GM12878 (cell line): ENCODE results near the gene DDX5. TPM values are rescaled to one million over a fixed set of nuclear protein-coding genes. Genes with fewer than 3 reads are reported as not detected.

Source experiments
- ATAC-seq: fragments of 200-7000 bp; cut with Tn5 transposase; 3 replicates; pipeline ENCODE4 v1.9.1; 2020; ENCODE audit warnings: mild to moderate bottlenecking, moderate library complexity
- BruUV-seq: library from RNA; stranded (reverse); fragments of 400-500 nt; replicated peaks from 2 replicates; lab custom pipeline; 2021; lab: Mats Ljungman, UMichigan
- CTCF ChIA-PET: fragments of 300-600 bp; sonication (Branson Sonifier 250); formaldehyde crosslinking; extraction: SDS; loops from one replicate; lab custom pipeline; 2021; ENCODE audit warnings: inconsistent platforms; lab: Yijun Ruan, JAX
- POLR2A ChIA-PET: fragments of 350-600 bp; formaldehyde crosslinking; extraction: SDS; loops from one replicate; lab custom pipeline; 2021; ENCODE audit warnings: inconsistent platforms; lab: Charles Lee
- RAD21 ChIA-PET: fragments of 300-600 bp; sonication (Branson Sonifier 250); formaldehyde crosslinking; loops from one replicate; lab custom pipeline; 2023; ENCODE audit warnings: antibody characterized with exemption; ENCODE audit not compliant: unreplicated experiment; lab: Charles Lee
- SMC1A ChIA-PET: fragments of 300-600 bp; sonication (Branson Sonifier 250); formaldehyde crosslinking; loops from one replicate; lab custom pipeline; 2023; ENCODE audit not compliant: unreplicated experiment, uncharacterized antibody; lab: Charles Lee
- DNase-seq: peaks from one replicate; pipeline ENCODE4 v3.0.0-alpha.2; 2011; ENCODE audit warnings: low read depth, low spot score
- FAIRE-seq: peaks from 3 replicates; lab custom pipeline; 2011; peaks lifted over from hg19 to GRCh38; lab: Jason Lieb, UNC
- H2AFZ ChIP-seq: 2 replicates; pipeline ENCODE4 v1.6.0; 2011; ENCODE audit warnings: low read depth, low read length, control low read depth; ENCODE audit not compliant: control insufficient read depth
- H3K27ac ChIP-seq: 2 replicates; pipeline ENCODE4 v1.5.1; 2011; ENCODE audit warnings: control low read depth; ENCODE audit not compliant: control insufficient read depth, insufficient read depth
- H3K27me3 ChIP-seq, 2 experiments: replicated peaks in 1 of 2; 2 replicates each; pipeline versions ENCODE4 v1.6.0 to v1.6.1; 2011; ENCODE audit warnings: low read length in 1 of 2; ENCODE audit not compliant: control insufficient read depth in 2 of 2, insufficient read depth in 2 of 2
- H3K36me3 ChIP-seq, 2 experiments: 2 replicates each; pipeline ENCODE4 v1.5.1; 2011; ENCODE audit warnings: low read length in 1 of 2; ENCODE audit not compliant: control insufficient read depth in 2 of 2, insufficient read depth in 2 of 2
- H3K4me1 ChIP-seq: 2 replicates; pipeline ENCODE4 v1.6.1; 2011; ENCODE audit warnings: mild to moderate bottlenecking, low read length, moderate library complexity, mixed read lengths; ENCODE audit not compliant: control insufficient read depth, insufficient read depth
- H3K4me2 ChIP-seq: 2 replicates; pipeline ENCODE4 v1.6.0; 2011; ENCODE audit warnings: control low read depth; ENCODE audit not compliant: control insufficient read depth, insufficient read depth
- H3K4me3 ChIP-seq: fragments of 200-600 bp; sonication (generic); 2 replicates; pipeline ENCODE4 v1.5.1; 2016
- H3K79me2 ChIP-seq: 2 replicates; pipeline ENCODE4 v1.6.0; 2011; ENCODE audit warnings: low read length; ENCODE audit not compliant: control insufficient read depth, insufficient read depth
- H3K9ac ChIP-seq: 2 replicates; pipeline ENCODE4 v1.8.0; 2011; ENCODE audit warnings: low read length, control low read depth, mixed read lengths; ENCODE audit not compliant: control insufficient read depth, insufficient read depth
- H3K9me3 ChIP-seq: replicated peaks from 3 replicates; pipeline ENCODE4 v1.5.1; 2011; ENCODE audit warnings: mild to moderate bottlenecking, low read length; ENCODE audit not compliant: control insufficient read depth, insufficient read depth
- H4K20me1 ChIP-seq: 2 replicates; pipeline ENCODE4 v1.6.0; 2011; ENCODE audit not compliant: control insufficient read depth, insufficient read depth
- ATF2 ChIP-seq: IDR thresholded peaks from 2 replicates; pipeline ENCODE4 v1.6.1; 2012; ENCODE audit warnings: low read length, inconsistent platforms
- IKZF1 ChIP-seq: fragments of 450-650 bp; conservative IDR thresholded peaks from 2 replicates; pipeline ENCODE4 v1.6.1; 2017; ENCODE audit warnings: antibody characterized with exemption, mild to moderate bottlenecking
- JUND ChIP-seq: IDR thresholded peaks from 2 replicates; pipeline ENCODE4 v1.6.1; 2012; ENCODE audit warnings: low read depth, mild to moderate bottlenecking, low read length, improper control_type of control experiment, moderate library complexity
- MXI1 ChIP-seq: fragments of 150-350 bp; IDR thresholded peaks from 2 replicates; pipeline ENCODE4 v1.6.1; 2011; ENCODE audit warnings: low read depth, mild to moderate bottlenecking, inconsistent platforms, low read length, improper control_type of control experiment
- NFYA ChIP-seq: IDR thresholded peaks from 2 replicates; pipeline ENCODE4 v1.6.1; 2011; ENCODE audit warnings: low read depth, mild to moderate bottlenecking, low read length, improper control_type of control experiment, borderline replicate concordance
- NFYB ChIP-seq: IDR thresholded peaks from 2 replicates; pipeline ENCODE4 v1.6.1; 2011; ENCODE audit warnings: low read depth, mild to moderate bottlenecking, low read length, improper control_type of control experiment, moderate library complexity; ENCODE audit not compliant: insufficient read depth
- PAX5 ChIP-seq: IDR thresholded peaks from 2 replicates; pipeline ENCODE4 v1.6.1; 2011; ENCODE audit warnings: low read depth, low read length, borderline replicate concordance
- POLR2A ChIP-seq: IDR thresholded peaks from 2 replicates; pipeline ENCODE4 v1.6.1; 2011; ENCODE audit warnings: low read depth, mild to moderate bottlenecking, low read length
- SMARCA5 ChIP-seq: fragments of 450-650 bp; IDR thresholded peaks from 2 replicates; pipeline ENCODE4 v1.6.1; 2017; ENCODE audit warnings: mild to moderate bottlenecking
- YY1 ChIP-seq: IDR thresholded peaks from 2 replicates; pipeline ENCODE4 v1.6.1; 2011; ENCODE audit warnings: low read depth, mild to moderate bottlenecking, low read length
- ZBTB11 ChIP-seq: fragments of 450-650 bp; formaldehyde crosslinking; IDR thresholded peaks from 2 replicates; pipeline ENCODE4 v1.5.0; 2022; ENCODE audit warnings: mild to moderate bottlenecking, missing genetic modification characterization
- ZSCAN29 ChIP-seq: fragments of 450-650 bp; IDR thresholded peaks from 2 replicates; pipeline ENCODE4 v1.6.1; 2017; ENCODE audit warnings: mild to moderate bottlenecking, moderate library complexity
- WGBS: methylation state at CpG from one replicate; pipeline ENCODE4 v1.1.6; 2016; ENCODE audit warnings: low lambda C conversion rate; ENCODE audit not compliant: insufficient replicate concordance, insufficient coverage; ENCODE audit errors: missing lambda C conversion rate; 5-methylcytosine and 5-hydroxymethylcytosine counted together
- in situ Hi-C: fragments of 300-500 bp; cut with MboI; formaldehyde crosslinking; loops from 9 replicates; pipeline ENCODE4 v1.14.3; 2018; ENCODE audit warnings: mixed read lengths
- intact Hi-C: fragments of 100-400 bp; cut with micrococcal nuclease; formaldehyde crosslinking; loops from one replicate; pipeline ENCODE4 v1.14.2; 2022; ENCODE audit not compliant: unreplicated experiment
- polyA plus RNA-seq, 11 experiments: library from polyadenylated mRNA; depleted of rRNA in 4 of 11; unstranded in 6 of 11; stranded (reverse) in 5 of 11; fragments of >200 nt; fragmentation: Nextera tagmentation in 4 of 11; fragmentation: Illumina TruSeq in 1 of 11; extraction: Ambion mirVana in 4 of 11; extraction: Trizol in 1 of 11; gene quantifications; 1 replicate in 1 of 11; 2 replicates in 10 of 11; pipeline versions ENCODE4 v1.2.1 to v1.2.3, GENCODE V29; 2011 to 2016; ENCODE audit warnings: inconsistent platforms in 2 of 11, missing spikeins in 2 of 11, low read depth in 1 of 11
- total RNA-seq, 4 experiments: library from RNA; depleted of rRNA in 3 of 4; stranded (reverse); fragments of >200 nt in 3 of 4; fragmentation: Illumina TruSeq in 1 of 4; extraction: Trizol in 1 of 4; gene quantifications; 2 replicates each; pipeline versions ENCODE4 v1.2.1 to v1.2.3, GENCODE V29; 2013 to 2021
- TF ChIP-seq, protein P1 (sequence below): IDR thresholded peaks from 2 replicates; pipeline ENCODE4 v1.6.1; 2011; ENCODE audit warnings: low read depth, low read length, improper control_type of control experiment, borderline replicate concordance
- TF ChIP-seq, protein P2 (sequence below): IDR thresholded peaks from 2 replicates; pipeline ENCODE4 v1.6.1; 2012; ENCODE audit warnings: low read depth, low read length, improper control_type of control experiment

The DDX5 gene
- total and polyA plus RNA-seq, 10 of the 15 experiments (the other 5 are each of a cell fraction or from before 2014, with no cell fraction given), result 257 to 1,423 (median 719) TPM

- TF ChIP-seq JUND (no peak), ATF2 (no peak), SMARCA5 (no peak)
- TF ChIP-seq, protein P1, sequence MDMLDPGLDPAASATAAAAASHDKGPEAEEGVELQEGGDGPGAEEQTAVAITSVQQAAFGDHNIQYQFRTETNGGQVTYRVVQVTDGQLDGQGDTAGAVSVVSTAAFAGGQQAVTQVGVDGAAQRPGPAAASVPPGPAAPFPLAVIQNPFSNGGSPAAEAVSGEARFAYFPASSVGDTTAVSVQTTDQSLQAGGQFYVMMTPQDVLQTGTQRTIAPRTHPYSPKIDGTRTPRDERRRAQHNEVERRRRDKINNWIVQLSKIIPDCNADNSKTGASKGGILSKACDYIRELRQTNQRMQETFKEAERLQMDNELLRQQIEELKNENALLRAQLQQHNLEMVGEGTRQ, result no peak
- TF ChIP-seq, protein P2, sequence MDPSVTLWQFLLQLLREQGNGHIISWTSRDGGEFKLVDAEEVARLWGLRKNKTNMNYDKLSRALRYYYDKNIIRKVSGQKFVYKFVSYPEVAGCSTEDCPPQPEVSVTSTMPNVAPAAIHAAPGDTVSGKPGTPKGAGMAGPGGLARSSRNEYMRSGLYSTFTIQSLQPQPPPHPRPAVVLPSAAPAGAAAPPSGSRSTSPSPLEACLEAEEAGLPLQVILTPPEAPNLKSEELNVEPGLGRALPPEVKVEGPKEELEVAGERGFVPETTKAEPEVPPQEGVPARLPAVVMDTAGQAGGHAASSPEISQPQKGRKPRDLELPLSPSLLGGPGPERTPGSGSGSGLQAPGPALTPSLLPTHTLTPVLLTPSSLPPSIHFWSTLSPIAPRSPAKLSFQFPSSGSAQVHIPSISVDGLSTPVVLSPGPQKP, result no peak
These were observed 47.3 kb downstream of the DDX5 start (continued) for GRCh38 chr17:64458756-64459155.

DNA sequence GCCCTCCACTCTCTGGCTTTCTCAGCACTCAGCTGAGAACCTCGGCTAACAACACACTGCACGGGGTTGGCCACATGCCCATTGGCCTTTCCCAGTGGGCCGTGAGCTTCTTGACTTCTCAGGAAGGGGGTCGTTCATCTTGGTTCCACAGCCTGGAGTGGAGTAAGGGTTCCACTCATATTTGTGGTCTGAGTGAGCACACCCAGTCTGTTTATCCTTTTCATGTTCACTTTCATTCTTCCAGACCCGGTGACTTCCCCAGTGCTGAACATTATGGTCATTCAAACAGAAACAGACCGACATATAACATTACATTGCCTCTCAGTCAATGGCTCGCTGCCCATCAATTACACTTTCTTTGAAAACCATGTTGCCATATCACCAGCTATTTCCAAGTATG lies 48.9 kb downstream of the DDX5 start:
- in situ Hi-C loops, result no loop called here
- no peaks in the 10 kb centered on the region for H3K79me2 ChIP-seq
- FAIRE-seq, result no peak
- peaks cover 20% of the 10 kb centered on the region for H3K4me1 ChIP-seq
- no peak overlapping the region for H3K9ac ChIP-seq
- peak; percentile 62 for ATAC-seq
- H3K9me3 ChIP-seq, result no peaks in the 10 kb centered on the region; the same call in 2 of the 3 replicates
- no peaks in the 10 kb centered on the region for H4K20me1 ChIP-seq
- DNase-seq, result no peak
- H3K4me2 ChIP-seq, result peak overlapping the region; percentile 35; the same call in 1 of the 2 replicates
- ChIA-PET POLR2A (interaction anchor here (1.8 kb wide), 1 partner anchor 39 kb away, joined by 7 read pairs; the partner anchor contains the start of gene POLG2), RAD21 (interaction anchor here (1.9 to 2.1 kb wide), 2 partner anchors 34 to 37 kb away, joined by 6 to 9 read pairs; no protein-coding TSS in a partner anchor), CTCF (interaction anchor here (0.9 to 2.7 kb wide), 6 partner anchors 8 to 137 kb away, joined by 3 to 12 read pairs (median 4); partner anchors contain the start of gene MILR1), SMC1A (interaction anchor here (0.9 to 2.3 kb wide), 3 partner anchors 9 to 45 kb away, joined by 4 to 10 read pairs (median 5); no protein-coding TSS in a partner anchor)
- no peak overlapping the region for H3K27ac ChIP-seq
- intact Hi-C loops, result no loop called here
- 76% methylated on average over 7 of the region's 7 CpGs for WGBS
- no peaks in the 10 kb centered on the region for H3K27me3 ChIP-seq
- H3K4me3 ChIP-seq, result no peak overlapping the region
- H2AFZ ChIP-seq, result no peak overlapping the region
- BruUV-seq, result no TSS peak
- no peaks in the 10 kb centered on the region for H3K36me3 ChIP-seq
- TF ChIP-seq PAX5 (no peak), ZSCAN29 (no peak), POLR2A (no peak), ATF2 (no peak), IKZF1 (no peak), YY1 (no peak), NFYB (no peak), NFYA (no peak), ZBTB11 (no peak), MXI1 (no peak)
